22Rv1 (cell line): ENCODE measurements around the gene KCNAB1.
A peak's percentile ranks its signal among the peaks of the same experiment; 100 is the strongest.

ENCODE experiments used
- CTCF ChIP-seq: fragments of 450-650 bp; IDR thresholded peaks from 2 replicates; pipeline ENCODE4 v1.5.1; 2017; ENCODE audit warnings: mild to moderate bottlenecking
- ZFX ChIP-seq: fragments of 450-650 bp; IDR thresholded peaks from 2 replicates; pipeline ENCODE4 v1.6.1; 2017; ENCODE audit warnings: antibody characterized with exemption, borderline replicate concordance

- TF ChIP-seq CTCF (peak; percentile 82), ZFX (no peak)
These were observed 262.3 kb downstream of the KCNAB1 start for GRCh38 chr3:156382458-156383346.
